Transverse colon (tissue), 4 donors: Measurements from ENCODE around the gene PKD1.
"Not testable (repeated sequence)": the region's sequence is repeated elsewhere in the genome, so short reads cannot be mapped to it uniquely, and the experiment has no call there.

Experiments used
- CTCF ChIP-seq, 5 experiments: fragments of 200-600 bp in 3 of 5; fragments of 450-650 bp in 2 of 5; sonication (generic) in 3 of 5; IDR thresholded peaks; 1 replicate in 2 of 5; 2 replicates in 3 of 5; pipeline ENCODE4 v1.5.1; 2016 to 2017; ENCODE audit warnings: antibody characterized with exemption in 5 of 5, inconsistent platforms in 3 of 5, mild to moderate bottlenecking in 2 of 5, moderate library complexity in 1 of 5
- EP300 ChIP-seq: sonication (generic); formaldehyde crosslinking; IDR thresholded peaks from one replicate; pipeline ENCODE4 v1.6.1; 2017; ENCODE audit warnings: antibody characterized with exemption, low read depth
- POLR2A ChIP-seq: fragments of 450-650 bp; IDR thresholded peaks from one replicate; pipeline ENCODE4 v1.6.1; 2016; ENCODE audit warnings: antibody characterized with exemption, mild to moderate bottlenecking, moderate library complexity
- POLR2AphosphoS5 ChIP-seq, 3 donors: sonication (generic); formaldehyde crosslinking; IDR thresholded peaks; one replicate each; pipeline ENCODE4 v1.6.1; 2016; ENCODE audit warnings: antibody characterized with exemption in 3 of 3

GRCh38 chr16:2127630-2128280, 7.9 kb downstream of the PKD1 start:
- not testable (repeated sequence) for TF ChIP-seq CTCF (IDR thresholded peaks at IDR 0.05); EP300
- peak; percentile 16 for TF ChIP-seq POLR2A
- TF ChIP-seq POLR2AphosphoS5 (IDR thresholded peaks at IDR 0.05): peak; percentile 43 to 62 (median 58)
